ENCODE results near the gene LMBR1L.

GRCh38 chr12:49061157-49061650 lies 49.4 kb downstream of the LMBR1L start:
- TF ChIP-seq ZNF24 (IDR thresholded peaks at IDR 0.05) = no peak
- no peak for TF ChIP-seq FOXM1 (IDR thresholded peaks at IDR 0.05; ENCODE audit: low read depth, low read length)
- TF ChIP-seq ZNF274 (IDR thresholded peaks at IDR 0.05; ENCODE audit: insufficient read depth, insufficient read length) = no peak
- TF ChIP-seq CTCF (IDR thresholded peaks at IDR 0.05 in 2 of 3, conservative IDR thresholded peaks at IDR 0.05 in 1 of 3; ENCODE audit: control insufficient read depth in 2 of 3, extremely low read depth in 1 of 3, insufficient read depth in 1 of 3, low read depth in 3 of 3, low read length in 3 of 3) = no peak
- no peak for TF ChIP-seq MYC (IDR thresholded peaks at IDR 0.05; ENCODE audit: insufficient read depth, insufficient read length, insufficient replicate concordance, low read length, severe bottlenecking)
- TF ChIP-seq MAX (IDR thresholded peaks at IDR 0.05; ENCODE audit: low read depth, low read length) = no peak

Measured in GM12878 (cell line).